ENCODE measurements around the gene GZMB.
"Not testable (repeated sequence)": the region's sequence is repeated elsewhere in the genome, so short reads cannot be mapped to it uniquely, and the experiment has no call there.

GZMB gene

DNA sequence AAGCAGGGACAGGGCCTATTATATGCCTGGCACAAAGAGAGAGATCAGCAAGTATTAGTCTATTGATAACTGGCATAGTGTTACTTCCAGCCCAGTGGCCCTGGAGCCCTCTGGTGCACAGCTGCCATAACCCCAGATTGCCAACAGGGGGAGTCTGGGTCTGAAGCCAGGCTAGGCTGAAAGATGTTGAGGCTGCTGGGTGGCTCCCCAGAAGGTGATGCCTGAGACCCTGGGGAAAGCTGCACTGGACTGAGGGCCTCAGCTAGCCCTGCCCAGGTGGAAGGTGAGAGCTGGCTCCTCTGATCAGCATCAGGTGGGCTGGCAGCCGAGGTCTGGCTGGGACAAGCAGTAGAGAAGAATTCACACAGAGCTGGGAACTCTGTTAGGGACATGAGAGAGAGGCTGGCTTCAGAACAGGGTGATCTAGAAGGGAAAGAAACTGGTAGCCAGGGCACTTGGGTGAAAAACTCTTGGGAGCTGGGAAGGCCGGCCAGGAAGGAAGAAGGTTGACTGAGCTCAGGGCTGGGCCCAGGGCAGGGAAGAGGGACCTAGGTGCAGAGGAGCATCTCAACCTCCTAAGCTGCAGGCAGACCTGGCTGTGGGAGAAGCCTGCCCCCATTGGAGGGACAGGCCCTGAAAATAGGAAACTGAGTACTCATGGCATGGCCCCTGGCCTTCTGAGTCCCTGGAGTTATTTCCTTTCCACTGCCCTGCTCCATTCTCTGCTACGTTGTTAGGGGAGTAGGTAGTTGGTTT lies 28.4 kb downstream of the GZMB start:
- no peak overlapping the region for H3K4me3 ChIP-seq (ENCODE audit: low read depth, low read length, poor library complexity, severe bottlenecking)
- no peak overlapping the region for H2AFZ ChIP-seq (ENCODE audit: low read length)
- H3F3A ChIP-seq (ENCODE audit: insufficient read depth, low read length): no peaks in the 10 kb centered on the region
- H3K9ac ChIP-seq (ENCODE audit: low read length): no peak overlapping the region
- no peak overlapping the region for H3K27ac ChIP-seq (ENCODE audit: low read depth, low read length, poor library complexity, severe bottlenecking)
- no peaks in the 10 kb centered on the region for H3K4me1 ChIP-seq (ENCODE audit: insufficient read depth, low read length, severe bottlenecking)
- no peaks in the 10 kb centered on the region for H4K20me1 ChIP-seq (ENCODE audit: insufficient read depth, low read length)
- H3K9me3 ChIP-seq (ENCODE audit: low read length): no peaks in the 10 kb centered on the region
- TF ChIP-seq EZH2 (IDR thresholded peaks at IDR 0.05; ENCODE audit: borderline replicate concordance, low read length): no peak
- TF ChIP-seq, protein P1, sequence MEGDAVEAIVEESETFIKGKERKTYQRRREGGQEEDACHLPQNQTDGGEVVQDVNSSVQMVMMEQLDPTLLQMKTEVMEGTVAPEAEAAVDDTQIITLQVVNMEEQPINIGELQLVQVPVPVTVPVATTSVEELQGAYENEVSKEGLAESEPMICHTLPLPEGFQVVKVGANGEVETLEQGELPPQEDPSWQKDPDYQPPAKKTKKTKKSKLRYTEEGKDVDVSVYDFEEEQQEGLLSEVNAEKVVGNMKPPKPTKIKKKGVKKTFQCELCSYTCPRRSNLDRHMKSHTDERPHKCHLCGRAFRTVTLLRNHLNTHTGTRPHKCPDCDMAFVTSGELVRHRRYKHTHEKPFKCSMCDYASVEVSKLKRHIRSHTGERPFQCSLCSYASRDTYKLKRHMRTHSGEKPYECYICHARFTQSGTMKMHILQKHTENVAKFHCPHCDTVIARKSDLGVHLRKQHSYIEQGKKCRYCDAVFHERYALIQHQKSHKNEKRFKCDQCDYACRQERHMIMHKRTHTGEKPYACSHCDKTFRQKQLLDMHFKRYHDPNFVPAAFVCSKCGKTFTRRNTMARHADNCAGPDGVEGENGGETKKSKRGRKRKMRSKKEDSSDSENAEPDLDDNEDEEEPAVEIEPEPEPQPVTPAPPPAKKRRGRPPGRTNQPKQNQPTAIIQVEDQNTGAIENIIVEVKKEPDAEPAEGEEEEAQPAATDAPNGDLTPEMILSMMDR (IDR thresholded peaks at IDR 0.05; ENCODE audit: low read length): peak; percentile 71
- no peaks in the 10 kb centered on the region for H3K36me3 ChIP-seq (ENCODE audit: insufficient read depth, low read length)
- no peak overlapping the region for H3K4me2 ChIP-seq (ENCODE audit: low read length)
- H3K79me2 ChIP-seq (ENCODE audit: insufficient read depth, low read length): no peaks in the 10 kb centered on the region
- H3K27me3 ChIP-seq (ENCODE audit: insufficient read depth, low read length): no peaks in the 10 kb centered on the region
- H3K9me2 ChIP-seq (ENCODE audit: low read depth, low read length): no peaks in the 10 kb centered on the region

- Histone ChIP-seq H3K27ac (ENCODE audit: low read depth, low read length, poor library complexity, severe bottlenecking) (no peak overlapping the region), H3F3A (ENCODE audit: insufficient read depth, low read length) (no peaks in the 10 kb centered on the region), H3K4me1 (ENCODE audit: insufficient read depth, low read length, severe bottlenecking) (no peaks in the 10 kb centered on the region), H3K27me3 (ENCODE audit: insufficient read depth, low read length) (no peaks in the 10 kb centered on the region), H3K4me2 (ENCODE audit: low read length) (no peak overlapping the region), H2AFZ (ENCODE audit: low read length) (no peak overlapping the region), H3K79me2 (ENCODE audit: insufficient read depth, low read length) (no peaks in the 10 kb centered on the region), H3K9ac (ENCODE audit: low read length) (no peak overlapping the region), H4K20me1 (ENCODE audit: insufficient read depth, low read length) (no peaks in the 10 kb centered on the region), H3K36me3 (ENCODE audit: insufficient read depth, low read length) (no peaks in the 10 kb centered on the region), H3K9me3 (ENCODE audit: low read length) (no peaks in the 10 kb centered on the region), H3K9me2 (ENCODE audit: low read depth, low read length) (no peaks in the 10 kb centered on the region), H3K4me3 (ENCODE audit: low read depth, low read length, poor library complexity, severe bottlenecking) (no peak overlapping the region)
- no peak for TF ChIP-seq EZH2 (IDR thresholded peaks at IDR 0.05; ENCODE audit: borderline replicate concordance, low read length)
- TF ChIP-seq, protein P1 (IDR thresholded peaks at IDR 0.05; ENCODE audit: low read length): no peak
Observed at GRCh38 chr14:24597403-24597802, 36.6 kb downstream of the GZMB start.

DNA sequence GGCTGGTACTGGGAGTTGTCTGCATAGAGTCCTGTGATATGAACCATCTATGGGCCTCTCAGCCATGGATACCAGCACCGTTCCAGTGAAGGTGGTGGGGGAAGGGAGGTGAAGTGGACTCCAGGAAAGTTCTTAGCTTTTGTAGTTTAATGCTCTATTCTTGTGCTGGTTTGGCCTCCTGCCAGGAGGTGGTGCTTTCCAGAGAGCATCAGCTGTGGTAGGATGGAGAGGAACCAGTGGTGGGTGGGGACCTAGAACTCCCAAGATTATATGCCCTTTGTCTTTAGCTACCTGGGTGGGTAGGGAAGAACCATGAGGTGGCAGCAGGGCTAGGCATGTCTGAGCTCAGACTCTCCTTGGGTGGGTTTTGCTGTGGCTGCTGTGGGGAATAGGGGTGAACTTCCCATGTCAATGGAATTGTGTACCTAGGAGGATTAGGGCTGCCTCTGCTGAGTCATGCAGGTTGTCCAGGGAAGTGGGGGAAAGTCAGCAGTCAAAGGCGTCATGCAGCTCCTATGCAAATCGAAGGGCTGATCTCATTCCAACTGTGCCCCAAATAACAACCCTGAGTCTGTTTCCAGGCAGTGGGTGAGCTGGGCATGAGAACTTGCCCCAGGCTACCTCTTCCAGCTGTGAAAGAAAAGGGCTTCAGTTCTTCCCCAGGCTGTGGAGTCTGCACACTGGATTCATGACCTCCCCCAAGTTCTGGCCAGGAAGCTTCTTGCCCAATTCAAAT lies 38.7 kb downstream of the GZMB start:
- no peak overlapping the region for H3K4me2 ChIP-seq (ENCODE audit: low read length)
- H3K36me3 ChIP-seq (ENCODE audit: insufficient read depth, low read length): no peaks in the 10 kb centered on the region
- no peaks in the 10 kb centered on the region for H3F3A ChIP-seq (ENCODE audit: insufficient read depth, low read length)
- no peaks in the 10 kb centered on the region for H3K27me3 ChIP-seq (ENCODE audit: insufficient read depth, low read length)
- no peak overlapping the region for H3K27ac ChIP-seq (ENCODE audit: low read depth, low read length, poor library complexity, severe bottlenecking)
- no peaks in the 10 kb centered on the region for H3K4me1 ChIP-seq (ENCODE audit: insufficient read depth, low read length, severe bottlenecking)
- no peaks in the 10 kb centered on the region for H4K20me1 ChIP-seq (ENCODE audit: insufficient read depth, low read length)
- TF ChIP-seq, protein P1 (IDR thresholded peaks at IDR 0.05; ENCODE audit: low read length): no peak
- TF ChIP-seq EZH2 (IDR thresholded peaks at IDR 0.05; ENCODE audit: borderline replicate concordance, low read length): no peak
- H3K9me2 ChIP-seq (ENCODE audit: low read depth, low read length): no peaks in the 10 kb centered on the region
- H2AFZ ChIP-seq (ENCODE audit: low read length): no peak overlapping the region
- no peaks in the 10 kb centered on the region for H3K9me3 ChIP-seq (ENCODE audit: low read length)
- H3K4me3 ChIP-seq (ENCODE audit: low read depth, low read length, poor library complexity, severe bottlenecking): no peak overlapping the region
- no peak overlapping the region for H3K9ac ChIP-seq (ENCODE audit: low read length)
- no peaks in the 10 kb centered on the region for H3K79me2 ChIP-seq (ENCODE audit: insufficient read depth, low read length)

DNA sequence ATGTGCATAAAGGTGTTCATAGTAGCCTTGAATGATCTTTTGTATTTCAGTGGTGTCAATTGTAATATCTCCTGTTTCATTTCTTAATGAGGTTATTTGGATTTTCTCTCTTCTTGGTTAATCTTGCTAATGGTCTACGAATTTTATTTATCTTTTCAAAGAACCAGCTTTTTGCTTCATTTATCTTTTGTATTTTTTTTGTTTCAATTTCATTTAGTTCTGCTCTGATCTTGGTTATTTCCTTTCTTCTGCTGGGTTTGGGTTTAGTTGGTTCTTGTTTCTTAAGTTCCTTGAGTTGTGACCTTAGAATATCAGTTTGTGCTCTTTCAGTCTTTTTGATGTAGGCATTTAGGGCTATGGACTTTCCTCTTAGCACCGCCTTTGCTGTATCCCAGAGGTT lies 43.0 kb downstream of the GZMB start:
- not testable (repeated sequence) for H3K4me1 ChIP-seq (ENCODE audit: insufficient read depth, low read length, severe bottlenecking); H3K4me3 ChIP-seq (ENCODE audit: low read depth, low read length, poor library complexity, severe bottlenecking); H4K20me1 ChIP-seq (ENCODE audit: insufficient read depth, low read length); H3K9me3 ChIP-seq (ENCODE audit: low read length); H3K4me2 ChIP-seq (ENCODE audit: low read length); H3K9me2 ChIP-seq (ENCODE audit: low read depth, low read length); H3K27ac ChIP-seq (ENCODE audit: low read depth, low read length, poor library complexity, severe bottlenecking); H3K36me3 ChIP-seq (ENCODE audit: insufficient read depth, low read length); H3F3A ChIP-seq (ENCODE audit: insufficient read depth, low read length); H3K9ac ChIP-seq (ENCODE audit: low read length); H2AFZ ChIP-seq (ENCODE audit: low read length); H3K27me3 ChIP-seq (ENCODE audit: insufficient read depth, low read length); H3K79me2 ChIP-seq (ENCODE audit: insufficient read depth, low read length)

GRCh38 chr14:24584402-24584801 lies 49.6 kb downstream of the GZMB start:
- H3K27me3 ChIP-seq (ENCODE audit: insufficient read depth, low read length); H3K4me3 ChIP-seq (ENCODE audit: low read depth, low read length, poor library complexity, severe bottlenecking); H3K9me2 ChIP-seq (ENCODE audit: low read depth, low read length); H3K36me3 ChIP-seq (ENCODE audit: insufficient read depth, low read length); H3K9me3 ChIP-seq (ENCODE audit: low read length); H3K4me2 ChIP-seq (ENCODE audit: low read length); H2AFZ ChIP-seq (ENCODE audit: low read length); H3K79me2 ChIP-seq (ENCODE audit: insufficient read depth, low read length); H3F3A ChIP-seq (ENCODE audit: insufficient read depth, low read length); H3K27ac ChIP-seq (ENCODE audit: low read depth, low read length, poor library complexity, severe bottlenecking); H4K20me1 ChIP-seq (ENCODE audit: insufficient read depth, low read length); H3K9ac ChIP-seq (ENCODE audit: low read length); H3K4me1 ChIP-seq (ENCODE audit: insufficient read depth, low read length, severe bottlenecking): not testable (repeated sequence)

Data from OCI-LY1 (cell line).